Neural cell (in vitro differentiated cells): Measurements from ENCODE around the gene DPP9. TPM values are rescaled to one million over a fixed set of nuclear protein-coding genes. Genes with fewer than 3 reads are reported as not detected.

Source experiments
- H2AFZ ChIP-seq: fragments of 200-600, 300-800 bp; sonication (generic), shearing (Covaris generic); 2 replicates; pipeline ENCODE4 v1.6.0; 2014; ENCODE audit warnings: low read depth, mild to moderate bottlenecking, antibody characterized with exemption, low read length, moderate library complexity
- H3F3A ChIP-seq: fragments of 200-600 bp; shearing (Covaris generic); 2 replicates; pipeline ENCODE4 v1.6.1; 2016; ENCODE audit warnings: mild to moderate bottlenecking, moderate library complexity, mixed read lengths, antibody characterized with exemption, low read length; ENCODE audit not compliant: insufficient read depth, poor library complexity, severe bottlenecking
- H3K27ac ChIP-seq: fragments of 200-600, 300-800 bp; sonication (generic), shearing (Covaris generic); 2 replicates; pipeline ENCODE4 v1.5.1; 2014; ENCODE audit warnings: mild to moderate bottlenecking, low read length, moderate library complexity
- H3K27me3 ChIP-seq: fragments of 300-800, 200-600 bp; sonication (generic), shearing (Covaris generic); 2 replicates; pipeline ENCODE4 v1.6.0; 2014; ENCODE audit warnings: mild to moderate bottlenecking, low read depth, low read length, moderate library complexity; ENCODE audit not compliant: insufficient read depth
- H3K36me3 ChIP-seq: fragments of 300-800, 200-600 bp; sonication (generic), shearing (Covaris generic); 2 replicates; pipeline ENCODE4 v1.5.1; 2014; ENCODE audit warnings: mild to moderate bottlenecking, antibody characterized with exemption, low read length, moderate library complexity; ENCODE audit not compliant: insufficient read depth
- H3K4me2 ChIP-seq: fragments of 300-800, 200-600 bp; sonication (generic), shearing (Covaris generic); 2 replicates; pipeline ENCODE4 v1.6.0; 2014; ENCODE audit warnings: mild to moderate bottlenecking, low read length
- H3K4me3 ChIP-seq: fragments of 300-800, 200-600 bp; sonication (generic), shearing (Covaris generic); 2 replicates; pipeline ENCODE4 v1.5.1; 2014; ENCODE audit warnings: mild to moderate bottlenecking, low read length, moderate library complexity
- H3K79me2 ChIP-seq: fragments of 200-600 bp; shearing (Covaris generic); replicated peaks from 2 replicates; pipeline ENCODE4 v1.6.0; 2014; ENCODE audit warnings: mild to moderate bottlenecking, low read length, moderate library complexity; ENCODE audit not compliant: insufficient read depth
- H3K9ac ChIP-seq: fragments of 300-800, 200-600 bp; sonication (generic), shearing (Covaris generic); 2 replicates; pipeline ENCODE4 v1.6.1; 2016; ENCODE audit warnings: mild to moderate bottlenecking, low read length, mixed read lengths
- H3K9me2 ChIP-seq: fragments of 200-600 bp; shearing (Covaris generic); 2 replicates; pipeline ENCODE4 v1.6.1; 2016; ENCODE audit warnings: mild to moderate bottlenecking, low read length, mixed read lengths; ENCODE audit not compliant: insufficient read depth
- H3K9me3 ChIP-seq: fragments of 200-600, 300-800 bp; sonication (generic), shearing (Covaris generic); 2 replicates; pipeline ENCODE4 v1.6.1; 2016; ENCODE audit warnings: mild to moderate bottlenecking, mixed run types, low read length, moderate library complexity, mixed read lengths
- H4K20me1 ChIP-seq: fragments of 200-600 bp; shearing (Covaris generic); 2 replicates; pipeline ENCODE4 v1.6.1; 2016; ENCODE audit warnings: mild to moderate bottlenecking, mixed run types; ENCODE audit not compliant: insufficient read depth
- CTCF ChIP-seq: fragments of 450-650 bp; IDR thresholded peaks from 2 replicates; pipeline ENCODE4 v1.5.1; 2014; ENCODE audit warnings: antibody characterized with exemption, mild to moderate bottlenecking, moderate library complexity; ENCODE audit not compliant: poor library complexity, severe bottlenecking
- EP300 ChIP-seq: fragments of 450-650 bp; conservative IDR thresholded peaks from 2 replicates; pipeline ENCODE4 v1.6.1; 2014; ENCODE audit warnings: antibody characterized with exemption, mild to moderate bottlenecking, moderate library complexity; ENCODE audit not compliant: poor library complexity, severe bottlenecking
- EZH2 ChIP-seq: fragments of 200-600, 300-800 bp; shearing (Covaris generic), sonication (generic); IDR thresholded peaks from 2 replicates; pipeline ENCODE4 v1.6.1; 2014; ENCODE audit warnings: antibody characterized with exemption, low read length, borderline replicate concordance, mild to moderate bottlenecking; ENCODE audit not compliant: insufficient read depth, poor library complexity, severe bottlenecking
- MXI1 ChIP-seq: fragments of 450-650 bp; conservative IDR thresholded peaks from 2 replicates; pipeline ENCODE4 v1.6.1; 2014; ENCODE audit warnings: antibody characterized with exemption, mild to moderate bottlenecking; ENCODE audit not compliant: poor library complexity, severe bottlenecking
- POLR2AphosphoS5 ChIP-seq: IDR thresholded peaks from 2 replicates; pipeline ENCODE4 v1.6.1; 2012
- RAD21 ChIP-seq: fragments of 450-650 bp; conservative IDR thresholded peaks from 2 replicates; pipeline ENCODE4 v1.6.1; 2014; ENCODE audit warnings: antibody characterized with exemption, mild to moderate bottlenecking, moderate library complexity
- REST ChIP-seq: IDR thresholded peaks from 2 replicates; pipeline ENCODE4 v1.6.1; 2012; ENCODE audit warnings: borderline replicate concordance
- SMC3 ChIP-seq: fragments of 450-650 bp; conservative IDR thresholded peaks from 2 replicates; pipeline ENCODE4 v1.6.1; 2014; ENCODE audit warnings: antibody characterized with exemption, mild to moderate bottlenecking, moderate library complexity; ENCODE audit not compliant: poor library complexity
- TAF1 ChIP-seq: IDR thresholded peaks from 2 replicates; pipeline ENCODE4 v1.6.1; 2012; ENCODE audit warnings: low read depth
- polyA plus RNA-seq: library from polyadenylated mRNA; depleted of rRNA; stranded (reverse); fragments of >200 nt; gene quantifications from 2 replicates; pipeline ENCODE4 v1.2.3, GENCODE V29; 2014

The DPP9 gene
- polyA plus RNA-seq, 1 donor from 2014 or later, result 11.7 TPM

GRCh38 chr19:4691373-4691772 is 32.3 kb downstream of the DPP9 start:
- Histone ChIP-seq H3K27me3 (no peaks in the 10 kb centered on the region), H3K9me2 (no peaks in the 10 kb centered on the region), H3K9ac (no peak overlapping the region), H3K4me3 (no peak overlapping the region), H3K36me3 (no peaks in the 10 kb centered on the region), H2AFZ (no peak overlapping the region), H3K27ac (no peak overlapping the region), H3K79me2 (no peaks in the 10 kb centered on the region), H3K9me3 (no peaks in the 10 kb centered on the region), H3F3A (no peaks in the 10 kb centered on the region), H4K20me1 (no peaks in the 10 kb centered on the region), H3K4me2 (no peak overlapping the region)
- TF ChIP-seq POLR2AphosphoS5, result no peak
- no peak for TF ChIP-seq CTCF
- TF ChIP-seq RAD21, result no peak
- TF ChIP-seq EZH2, result no peak
- TF ChIP-seq MXI1, result no peak
- no peak for TF ChIP-seq REST
- TF ChIP-seq EP300, result no peak
- no peak for TF ChIP-seq TAF1

- Histone ChIP-seq H3K9ac (no peak overlapping the region), H3K79me2 (no peaks in the 10 kb centered on the region), H3K36me3 (no peaks in the 10 kb centered on the region), H3K4me3 (no peak overlapping the region), H3F3A (no peaks in the 10 kb centered on the region), H3K27me3 (no peaks in the 10 kb centered on the region), H2AFZ (no peak overlapping the region), H4K20me1 (no peaks in the 10 kb centered on the region), H3K9me3 (no peaks in the 10 kb centered on the region), H3K27ac (no peak overlapping the region), H3K9me2 (no peaks in the 10 kb centered on the region), H3K4me2 (no peak overlapping the region)
- TF ChIP-seq CTCF (no peak), RAD21 (no peak), REST (no peak), POLR2AphosphoS5 (no peak), TAF1 (no peak), EP300 (no peak), SMC3 (no peak), EZH2 (no peak), MXI1 (no peak)
Observed at GRCh38 chr19:4690361-4690760, 33.3 kb downstream of the DPP9 start.
